Measurements from ENCODE around the gene ZNF697.
"Not testable (repeated sequence)": the region's sequence is repeated elsewhere in the genome, so short reads cannot be mapped to it uniquely, and the experiment has no call there.

DNA sequence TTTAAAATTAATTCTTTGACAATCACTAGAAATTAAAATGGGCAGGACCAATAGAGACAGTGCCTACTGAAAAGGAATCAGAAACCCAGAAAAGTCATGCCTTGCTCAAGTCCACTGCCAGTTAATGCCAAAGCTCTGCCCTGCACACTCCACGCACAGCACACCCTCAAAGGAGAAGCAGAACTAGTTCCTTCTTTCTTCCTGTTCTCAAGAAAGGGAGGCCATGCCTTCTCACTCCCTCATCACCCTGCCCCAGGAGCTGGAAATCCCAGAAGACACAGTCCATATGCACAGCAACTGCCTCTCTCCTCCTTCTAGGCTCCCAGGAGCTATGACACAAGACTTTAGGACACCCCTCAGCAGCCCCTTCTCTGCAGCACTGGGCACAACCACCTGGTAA lies 31.3 kb downstream of the ZNF697 start:
- TF ChIP-seq, protein P1, sequence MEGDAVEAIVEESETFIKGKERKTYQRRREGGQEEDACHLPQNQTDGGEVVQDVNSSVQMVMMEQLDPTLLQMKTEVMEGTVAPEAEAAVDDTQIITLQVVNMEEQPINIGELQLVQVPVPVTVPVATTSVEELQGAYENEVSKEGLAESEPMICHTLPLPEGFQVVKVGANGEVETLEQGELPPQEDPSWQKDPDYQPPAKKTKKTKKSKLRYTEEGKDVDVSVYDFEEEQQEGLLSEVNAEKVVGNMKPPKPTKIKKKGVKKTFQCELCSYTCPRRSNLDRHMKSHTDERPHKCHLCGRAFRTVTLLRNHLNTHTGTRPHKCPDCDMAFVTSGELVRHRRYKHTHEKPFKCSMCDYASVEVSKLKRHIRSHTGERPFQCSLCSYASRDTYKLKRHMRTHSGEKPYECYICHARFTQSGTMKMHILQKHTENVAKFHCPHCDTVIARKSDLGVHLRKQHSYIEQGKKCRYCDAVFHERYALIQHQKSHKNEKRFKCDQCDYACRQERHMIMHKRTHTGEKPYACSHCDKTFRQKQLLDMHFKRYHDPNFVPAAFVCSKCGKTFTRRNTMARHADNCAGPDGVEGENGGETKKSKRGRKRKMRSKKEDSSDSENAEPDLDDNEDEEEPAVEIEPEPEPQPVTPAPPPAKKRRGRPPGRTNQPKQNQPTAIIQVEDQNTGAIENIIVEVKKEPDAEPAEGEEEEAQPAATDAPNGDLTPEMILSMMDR (IDR thresholded peaks at IDR 0.05 in 2 of 3, conservative IDR thresholded peaks at IDR 0.05 in 1 of 3; ENCODE audit: control insufficient read depth in 2 of 3, extremely low read depth in 1 of 3, insufficient read depth in 1 of 3, low read depth in 3 of 3, low read length in 3 of 3) = not testable (repeated sequence)
- TF ChIP-seq CBX5 (IDR thresholded peaks at IDR 0.05; ENCODE audit: low read depth); YY1 (IDR thresholded peaks at IDR 0.05; ENCODE audit: low read depth, low read length); RFX5 (IDR thresholded peaks at IDR 0.05; ENCODE audit: low read depth, low read length); ZNF24 (IDR thresholded peaks at IDR 0.05); GABPA (IDR thresholded peaks at IDR 0.05; ENCODE audit: low read depth); RAD21 (IDR thresholded peaks at IDR 0.05; ENCODE audit: insufficient read depth, low read depth, low read length); SMARCA5 (IDR thresholded peaks at IDR 0.05); CEBPB (IDR thresholded peaks at IDR 0.05; ENCODE audit: borderline replicate concordance in 1 of 2, low read depth in 2 of 2, low read length in 2 of 2); EZH2 (IDR thresholded peaks at IDR 0.05; ENCODE audit: borderline replicate concordance, control insufficient read depth, low read depth, low read length); EP300 (IDR thresholded peaks at IDR 0.05; ENCODE audit: borderline replicate concordance in 1 of 2, control insufficient read depth in 1 of 2, low read depth in 2 of 2, low read length in 2 of 2): not testable (repeated sequence)
- TF ChIP-seq, protein P2, sequence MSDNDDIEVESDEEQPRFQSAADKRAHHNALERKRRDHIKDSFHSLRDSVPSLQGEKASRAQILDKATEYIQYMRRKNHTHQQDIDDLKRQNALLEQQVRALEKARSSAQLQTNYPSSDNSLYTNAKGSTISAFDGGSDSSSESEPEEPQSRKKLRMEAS (IDR thresholded peaks at IDR 0.05; ENCODE audit: low read depth, low read length) = not testable (repeated sequence)
- TF ChIP-seq, protein P3, sequence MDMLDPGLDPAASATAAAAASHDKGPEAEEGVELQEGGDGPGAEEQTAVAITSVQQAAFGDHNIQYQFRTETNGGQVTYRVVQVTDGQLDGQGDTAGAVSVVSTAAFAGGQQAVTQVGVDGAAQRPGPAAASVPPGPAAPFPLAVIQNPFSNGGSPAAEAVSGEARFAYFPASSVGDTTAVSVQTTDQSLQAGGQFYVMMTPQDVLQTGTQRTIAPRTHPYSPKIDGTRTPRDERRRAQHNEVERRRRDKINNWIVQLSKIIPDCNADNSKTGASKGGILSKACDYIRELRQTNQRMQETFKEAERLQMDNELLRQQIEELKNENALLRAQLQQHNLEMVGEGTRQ (IDR thresholded peaks at IDR 0.05; ENCODE audit: borderline replicate concordance, low read depth, low read length) = not testable (repeated sequence)

All from GM12878 (cell line).